Parathyroid adenoma (tissue), 2 donors: ENCODE results near the gene PTGER4.
"Not testable (repeated sequence)": the region's sequence is repeated elsewhere in the genome, so short reads cannot be mapped to it uniquely, and the experiment has no call there.

Experiments used
- H2AFZ ChIP-seq: fragments of 300-600 bp; sonication (generic); one replicate; pipeline ENCODE4 v1.7.0; 2017; ENCODE audit warnings: antibody characterized with exemption, mild to moderate bottlenecking
- H3K27ac ChIP-seq: fragments of 300-600 bp; sonication (generic); one replicate; pipeline ENCODE4 v1.7.0; 2017
- H3K27me3 ChIP-seq: fragments of 300-600 bp; sonication (generic); one replicate; pipeline ENCODE4 v1.7.0; 2017; ENCODE audit warnings: low read length; ENCODE audit not compliant: control insufficient read depth, insufficient read depth
- H3K36me3 ChIP-seq: fragments of 300-600 bp; sonication (generic); one replicate; pipeline ENCODE4 v1.7.0; 2017; ENCODE audit warnings: low read length; ENCODE audit not compliant: control insufficient read depth, insufficient read depth
- H3K4me1 ChIP-seq: fragments of 300-600 bp; sonication (generic); one replicate; pipeline ENCODE4 v1.7.0; 2017; ENCODE audit warnings: control low read depth
- H3K4me2 ChIP-seq: fragments of 300-600 bp; sonication (generic); one replicate; pipeline ENCODE4 v1.7.0; 2017; ENCODE audit warnings: low read length
- H3K4me3 ChIP-seq: fragments of 300-600 bp; sonication (generic); one replicate; pipeline ENCODE4 v1.7.0; 2017; ENCODE audit warnings: low read depth, low read length
- H3K79me2 ChIP-seq: fragments of 300-600 bp; sonication (generic); one replicate; pipeline ENCODE4 v1.7.0; 2017; ENCODE audit warnings: control low read depth
- H3K9ac ChIP-seq: fragments of 300-600 bp; sonication (generic); one replicate; pipeline ENCODE4 v1.7.0; 2017; ENCODE audit warnings: mild to moderate bottlenecking
- H3K9me3 ChIP-seq: fragments of 300-600 bp; sonication (generic); one replicate; pipeline ENCODE4 v1.7.0; 2017; ENCODE audit warnings: low read length; ENCODE audit not compliant: control insufficient read depth
- CTCF ChIP-seq: fragments of 300-600 bp; sonication (generic); IDR thresholded peaks from one replicate; pipeline ENCODE4 v1.7.0; 2017; ENCODE audit warnings: antibody characterized with exemption, mild to moderate bottlenecking
- donor health status: primary hyperparathyroidism.

PTGER4 gene

DNA sequence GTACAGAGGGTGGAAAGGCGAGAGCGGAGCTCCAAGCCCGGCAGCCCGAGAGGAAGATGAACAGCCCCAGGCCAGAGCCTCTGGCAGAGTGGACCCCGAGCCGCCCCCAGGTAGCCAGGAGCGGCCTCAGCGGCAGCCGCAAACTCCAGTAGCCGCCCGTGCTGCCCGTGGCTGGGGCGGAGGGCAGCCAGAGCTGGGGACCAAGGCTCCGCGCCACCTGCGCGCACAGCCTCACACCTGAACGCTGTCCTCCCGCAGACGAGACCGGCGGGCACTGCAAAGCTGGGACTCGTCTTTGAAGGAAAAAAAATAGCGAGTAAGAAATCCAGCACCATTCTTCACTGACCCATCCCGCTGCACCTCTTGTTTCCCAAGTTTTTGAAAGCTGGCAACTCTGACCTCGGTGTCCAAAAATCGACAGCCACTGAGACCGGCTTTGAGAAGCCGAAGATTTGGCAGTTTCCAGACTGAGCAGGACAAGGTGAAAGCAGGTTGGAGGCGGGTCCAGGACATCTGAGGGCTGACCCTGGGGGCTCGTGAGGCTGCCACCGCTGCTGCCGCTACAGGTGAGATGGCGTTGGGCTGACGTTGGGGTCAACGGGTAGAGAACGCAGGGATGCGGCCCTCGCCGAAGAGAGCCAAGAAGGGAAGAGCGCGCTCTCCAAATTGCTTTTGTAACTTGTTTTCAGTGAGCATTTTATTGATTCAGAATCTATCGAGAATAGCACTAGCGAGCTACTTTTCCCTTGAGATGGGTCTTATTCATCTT is at the start of gene PTGER4:
PTGER4 (plus strand) TSS at position 3 of the 769 bp plus-strand sequence. CDS start 1,079 bp downstream, outside the sequence.
- Histone ChIP-seq H2AFZ (peak within 1 kb of the TSS; percentile 87), H3K4me3 (peak within 1 kb of the TSS; percentile 59), H3K79me2 (no peaks in the 10 kb centered on the region), H3K9ac (no peak within 1 kb of the TSS), H3K27me3 (peaks cover 2% of the 10 kb centered on the region), H3K4me1 (no peaks in the 10 kb centered on the region), H3K27ac (peak within 1 kb of the TSS; percentile 84), H3K36me3 (no peaks in the 10 kb centered on the region), H3K4me2 (peak within 1 kb of the TSS; percentile 89), H3K9me3 (no peaks in the 10 kb centered on the region)
- TF ChIP-seq CTCF: no peak

DNA sequence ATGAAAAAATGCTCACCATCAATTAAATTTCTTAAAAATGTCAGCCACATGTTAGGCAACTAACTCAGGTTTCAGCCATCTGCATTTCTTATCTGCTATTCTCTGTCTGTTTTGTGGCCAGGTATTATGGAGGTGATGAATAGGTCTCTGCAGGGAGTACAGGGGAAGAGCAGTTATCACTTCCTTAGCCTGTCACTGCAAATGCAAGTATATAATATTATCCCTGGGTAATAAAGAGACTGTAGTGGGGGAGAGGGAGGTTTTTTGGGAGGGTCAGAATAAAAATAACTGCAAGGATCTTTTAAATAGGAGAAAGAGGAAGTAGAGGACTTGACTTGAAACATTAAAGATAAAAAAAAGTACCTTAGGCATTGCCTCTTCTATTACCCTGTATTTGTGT is 49.6 kb upstream of the PTGER4 start:
- Histone ChIP-seq H2AFZ (no peak overlapping the region), H3K4me1 (no peaks in the 10 kb centered on the region), H3K27me3 (no peaks in the 10 kb centered on the region), H3K4me2 (no peak overlapping the region), H3K4me3 (no peak overlapping the region), H3K9ac (no peak overlapping the region), H3K79me2 (no peaks in the 10 kb centered on the region), H3K9me3 (no peaks in the 10 kb centered on the region), H3K36me3 (no peaks in the 10 kb centered on the region), H3K27ac (no peak overlapping the region)
- TF ChIP-seq CTCF: no peak

DNA sequence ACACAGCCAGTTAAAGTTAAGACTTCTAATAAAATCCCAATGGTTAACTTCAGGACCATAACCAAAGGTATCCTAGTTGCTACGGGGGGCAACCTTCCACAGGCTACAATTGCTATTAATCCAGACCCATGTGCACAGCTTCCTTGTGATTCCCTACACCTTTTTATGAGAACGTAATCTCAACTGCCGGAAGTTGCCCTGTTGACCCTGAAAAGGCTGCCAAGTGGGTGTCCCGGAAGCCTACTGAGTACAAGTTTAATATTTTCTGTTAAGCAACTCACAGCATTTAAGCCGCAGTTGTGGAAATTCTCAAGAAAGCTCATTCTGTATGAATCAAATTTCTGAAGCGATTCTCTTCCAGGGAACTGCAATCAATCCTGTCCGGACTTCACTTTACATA is 48.5 kb upstream of the PTGER4 start:
- no peaks in the 10 kb centered on the region for H3K27me3 ChIP-seq
- no peak overlapping the region for H3K4me3 ChIP-seq
- no peaks in the 10 kb centered on the region for H3K79me2 ChIP-seq
- H3K27ac ChIP-seq: no peak overlapping the region
- H3K4me2 ChIP-seq: no peak overlapping the region
- no peak for TF ChIP-seq CTCF
- no peaks in the 10 kb centered on the region for H3K36me3 ChIP-seq
- H3K9ac ChIP-seq: no peak overlapping the region
- no peaks in the 10 kb centered on the region for H3K4me1 ChIP-seq
- no peak overlapping the region for H2AFZ ChIP-seq
- no peaks in the 10 kb centered on the region for H3K9me3 ChIP-seq

DNA sequence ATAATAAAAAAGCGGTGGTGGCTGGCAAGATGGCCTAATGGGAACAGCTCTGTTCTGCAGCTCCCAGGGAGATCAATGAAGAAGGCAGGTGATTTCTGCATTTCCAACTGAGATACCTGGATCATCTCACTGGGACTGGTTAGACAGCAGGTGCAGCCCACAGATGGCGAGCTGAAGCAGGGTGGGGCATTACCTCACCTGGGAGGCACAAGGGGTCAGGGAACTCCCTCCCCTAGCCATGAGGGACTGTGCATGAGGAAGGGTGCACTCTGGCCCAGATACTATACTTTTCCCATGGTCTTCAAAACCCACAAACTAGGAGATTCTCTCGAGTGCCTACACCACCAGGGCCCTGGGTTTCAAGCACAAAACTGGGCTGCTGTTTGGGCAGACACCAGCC is 45.6 kb upstream of the PTGER4 start:
- Histone ChIP-seq H3K27ac (no peak overlapping the region), H3K9ac (no peak overlapping the region), H2AFZ (no peak overlapping the region), H3K4me1 (no peaks in the 10 kb centered on the region), H3K4me2 (no peak overlapping the region), H3K36me3 (no peaks in the 10 kb centered on the region), H3K9me3 (no peaks in the 10 kb centered on the region), H3K79me2 (no peaks in the 10 kb centered on the region), H3K4me3 (no peak overlapping the region), H3K27me3 (no peaks in the 10 kb centered on the region)
- TF ChIP-seq CTCF: no peak

GRCh38 chr5:40634593-40634992 is 45.1 kb upstream of the PTGER4 start:
- no peaks in the 10 kb centered on the region for H3K36me3 ChIP-seq
- H3K9ac ChIP-seq: no peak overlapping the region
- H2AFZ ChIP-seq: no peak overlapping the region
- H3K9me3 ChIP-seq: no peaks in the 10 kb centered on the region
- H3K27me3 ChIP-seq: no peaks in the 10 kb centered on the region
- no peak overlapping the region for H3K4me3 ChIP-seq
- H3K79me2 ChIP-seq: no peaks in the 10 kb centered on the region
- no peaks in the 10 kb centered on the region for H3K4me1 ChIP-seq
- H3K27ac ChIP-seq: no peak overlapping the region
- no peak for TF ChIP-seq CTCF
- H3K4me2 ChIP-seq: no peak overlapping the region

GRCh38 chr5:40639531-40639930 is 40.2 kb upstream of the PTGER4 start:
- H2AFZ ChIP-seq, H3K9ac ChIP-seq, H3K27me3 ChIP-seq, H3K27ac ChIP-seq, H3K36me3 ChIP-seq, H3K4me1 ChIP-seq, H3K4me3 ChIP-seq, H3K4me2 ChIP-seq, H3K79me2 ChIP-seq, H3K9me3 ChIP-seq: not testable (repeated sequence)
